ENCODE results near the gene DKC1.
A peak's percentile ranks its signal among the peaks of the same experiment; 100 is the strongest.

DKC1 gene

DNA sequence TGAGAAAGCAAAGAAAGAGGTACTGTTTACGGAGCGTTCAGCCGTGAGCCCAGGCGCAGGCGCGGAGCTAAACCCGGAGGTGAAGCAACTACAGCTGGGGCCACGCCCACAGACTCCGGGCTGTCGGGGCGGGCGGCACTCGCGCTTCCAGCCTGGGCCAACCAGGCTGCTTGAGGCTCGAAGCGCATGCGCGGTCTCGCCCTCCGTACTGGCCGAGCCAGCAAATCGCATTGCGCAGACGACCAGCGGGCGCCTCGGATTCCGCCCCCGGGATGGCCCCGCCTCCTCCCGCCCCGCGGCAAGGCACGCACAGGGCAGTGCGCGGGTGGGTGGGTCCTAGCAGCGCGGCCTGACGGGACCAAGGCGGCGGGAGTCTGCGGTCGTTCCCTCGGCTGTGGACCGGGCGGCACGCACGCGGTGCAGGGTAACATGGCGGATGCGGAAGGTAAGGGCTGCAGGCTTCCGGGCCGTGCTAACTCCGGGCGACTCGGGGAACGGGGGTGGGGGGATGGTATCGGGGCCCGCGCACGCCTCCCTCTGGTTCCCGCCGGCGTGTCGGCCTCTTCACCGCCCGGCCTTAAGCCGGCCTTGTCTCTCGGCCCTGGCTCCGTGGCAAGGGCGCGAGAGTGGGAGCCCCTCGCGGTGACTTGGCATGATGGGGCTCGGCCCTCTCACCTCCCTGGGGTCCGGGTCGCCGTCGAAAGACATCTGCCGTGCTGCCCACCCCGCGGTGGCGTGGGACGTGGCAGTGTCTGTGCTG lies at the start of gene DKC1:
Gene DKC1, plus strand, starts transcription at position 328 of the 760 bp plus-strand sequence. Its CDS starts 102 bp downstream, at position 430.
- peak; percentile 94 for DNase-seq

DNA sequence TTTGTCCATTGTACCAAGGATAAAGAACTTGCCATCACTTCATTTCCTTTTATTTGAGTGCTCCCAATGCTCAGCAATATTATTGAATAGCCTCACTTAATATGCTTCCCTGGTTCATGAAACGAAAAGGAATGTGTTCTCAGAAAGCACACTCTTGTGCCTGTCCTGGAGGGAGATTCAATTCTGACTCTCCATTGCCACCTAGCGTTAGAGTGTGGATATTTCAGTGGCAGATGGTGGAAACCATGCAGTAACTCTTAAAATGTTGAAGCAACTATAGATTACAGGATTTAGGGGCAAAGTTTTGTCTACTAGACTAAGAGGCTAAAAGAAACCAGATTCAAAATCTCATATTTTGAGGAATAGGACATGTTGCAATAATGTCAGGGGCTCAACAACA lies 47.7 kb upstream of the DKC1 start:
- peak; percentile 31 for DNase-seq

- DNase-seq, result no peak
Observed at GRCh38 chrX:154715825-154716224, 46.8 kb upstream of the DKC1 start.

DNA sequence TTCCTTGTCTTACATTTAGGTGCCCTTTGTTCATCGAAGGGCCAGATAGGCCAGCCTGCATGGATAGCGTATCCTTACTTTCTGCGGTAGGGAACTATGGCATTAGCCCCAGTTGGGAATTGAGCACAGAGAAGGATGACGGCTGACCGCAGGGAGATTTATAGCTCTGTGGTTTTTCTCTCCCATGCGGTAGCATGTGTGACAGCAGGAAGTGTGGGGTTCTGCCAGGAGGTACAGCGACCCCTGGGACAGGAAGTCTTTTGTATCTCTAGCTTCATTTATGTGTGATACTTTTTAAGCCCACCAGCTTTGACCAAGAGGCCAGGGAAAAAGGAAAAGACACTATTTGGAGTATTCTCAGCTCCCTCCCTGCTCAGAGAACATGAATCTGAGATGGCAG lies 44.8 kb upstream of the DKC1 start:
- no peak for DNase-seq

DNA sequence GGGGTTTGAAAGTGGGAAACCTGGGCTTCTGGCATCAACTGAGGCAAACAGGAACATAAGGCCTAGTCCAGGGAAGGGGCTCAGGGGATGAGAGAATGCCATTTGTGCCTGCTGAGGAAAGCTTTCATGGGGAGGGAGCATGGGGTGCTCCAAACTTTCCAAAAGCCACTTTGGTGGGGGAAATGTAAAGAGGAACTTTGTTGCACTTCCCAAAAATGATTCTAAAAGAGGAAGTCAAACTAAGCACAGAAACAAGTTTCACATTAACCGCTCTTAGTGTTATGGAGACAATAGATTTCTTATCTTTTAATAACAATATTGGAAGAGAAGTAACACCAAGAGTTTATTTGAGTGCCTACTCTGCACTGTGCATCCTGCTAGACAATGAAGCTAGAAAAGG lies 44.0 kb upstream of the DKC1 start:
- no peak for DNase-seq

- no peak for DNase-seq
Observed at GRCh38 chrX:154719132-154719675, 43.5 kb upstream of the DKC1 start.

GRCh38 chrX:154720067-154720466 lies 42.6 kb upstream of the DKC1 start:
- DNase-seq, result no peak

- DNase-seq, result no peak
Observed at GRCh38 chrX:154721155-154721554, 41.5 kb upstream of the DKC1 start.

GRCh38 chrX:154724993-154725756 lies 37.5 kb upstream of the DKC1 start:
- no peak for DNase-seq

DNA sequence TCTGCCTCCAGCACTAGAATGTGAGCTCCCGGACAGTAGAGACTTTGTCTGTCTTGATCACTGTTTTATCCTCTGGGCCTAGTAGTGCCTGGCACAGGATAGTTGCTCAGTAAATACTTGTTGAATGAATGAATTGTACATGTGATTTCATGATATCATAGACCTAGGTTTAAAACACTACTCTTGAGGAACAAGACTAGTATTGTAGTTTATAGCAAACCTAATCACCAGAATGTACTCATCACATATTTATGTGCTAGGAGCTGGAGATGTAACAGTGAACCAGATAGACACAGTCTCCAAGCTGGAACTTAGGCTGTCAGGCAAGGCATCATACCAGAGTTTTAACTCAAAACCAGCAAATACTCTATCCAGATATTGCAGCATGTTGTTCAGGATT lies 35.2 kb upstream of the DKC1 start:
- no peak for DNase-seq

DNA sequence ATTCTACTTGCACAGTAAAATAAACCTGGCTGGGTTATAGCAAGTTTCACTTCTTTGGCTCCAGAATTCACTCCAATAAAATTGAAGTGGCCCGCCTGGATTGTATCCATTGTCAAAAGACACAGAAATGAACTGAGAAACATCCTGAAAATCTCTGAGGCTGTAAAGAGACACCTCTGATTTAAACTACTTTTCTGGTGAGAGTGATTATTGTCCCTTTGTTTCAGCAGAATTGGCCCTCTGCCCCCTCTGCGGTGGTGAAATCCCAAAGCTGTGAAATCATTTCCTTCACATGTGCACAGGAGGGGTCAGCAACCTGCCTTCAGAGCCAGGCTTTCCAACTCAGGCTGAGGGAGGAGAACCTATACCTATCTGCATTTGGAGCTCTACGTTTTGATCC lies 34.8 kb upstream of the DKC1 start:
- DNase-seq, result no peak

DNA sequence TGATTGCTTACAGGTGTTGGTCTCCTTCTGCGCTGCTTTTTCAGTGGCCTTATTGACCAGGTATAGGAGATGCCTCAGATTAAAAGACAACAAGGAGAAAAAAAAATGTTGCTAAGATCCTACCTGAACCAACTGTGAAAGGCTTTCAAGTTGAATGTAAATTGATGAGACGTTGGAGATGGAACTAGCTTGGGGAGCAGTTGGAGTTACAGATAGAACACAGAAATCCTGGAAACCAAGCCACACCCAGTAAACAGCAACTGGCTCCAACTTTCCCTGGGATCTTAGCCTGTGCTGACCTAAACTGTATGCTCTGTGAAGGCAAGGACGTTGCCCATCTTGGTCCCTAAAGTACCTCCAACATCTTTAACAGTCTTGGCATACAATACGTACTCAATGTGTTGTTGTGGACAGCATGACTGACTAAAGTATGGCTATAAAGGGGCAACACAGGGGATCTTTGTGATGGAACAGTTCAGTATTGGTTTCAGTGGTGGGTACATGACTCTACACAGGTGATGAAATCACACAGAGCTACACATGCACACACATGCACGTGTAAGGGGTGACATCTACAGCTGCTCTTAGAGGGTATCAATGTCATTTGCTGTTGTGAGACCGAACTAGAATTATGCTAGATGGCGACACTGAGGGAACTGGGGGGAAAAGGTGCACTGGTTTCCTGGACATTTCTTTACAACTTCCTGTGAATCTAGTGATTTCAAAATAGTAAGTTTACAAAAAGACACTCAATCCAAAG lies 34.1 kb upstream of the DKC1 start:
- DNase-seq, result no peak

- DNase-seq, result no peak
Observed at GRCh38 chrX:154729439-154729838, 33.2 kb upstream of the DKC1 start.

DNA sequence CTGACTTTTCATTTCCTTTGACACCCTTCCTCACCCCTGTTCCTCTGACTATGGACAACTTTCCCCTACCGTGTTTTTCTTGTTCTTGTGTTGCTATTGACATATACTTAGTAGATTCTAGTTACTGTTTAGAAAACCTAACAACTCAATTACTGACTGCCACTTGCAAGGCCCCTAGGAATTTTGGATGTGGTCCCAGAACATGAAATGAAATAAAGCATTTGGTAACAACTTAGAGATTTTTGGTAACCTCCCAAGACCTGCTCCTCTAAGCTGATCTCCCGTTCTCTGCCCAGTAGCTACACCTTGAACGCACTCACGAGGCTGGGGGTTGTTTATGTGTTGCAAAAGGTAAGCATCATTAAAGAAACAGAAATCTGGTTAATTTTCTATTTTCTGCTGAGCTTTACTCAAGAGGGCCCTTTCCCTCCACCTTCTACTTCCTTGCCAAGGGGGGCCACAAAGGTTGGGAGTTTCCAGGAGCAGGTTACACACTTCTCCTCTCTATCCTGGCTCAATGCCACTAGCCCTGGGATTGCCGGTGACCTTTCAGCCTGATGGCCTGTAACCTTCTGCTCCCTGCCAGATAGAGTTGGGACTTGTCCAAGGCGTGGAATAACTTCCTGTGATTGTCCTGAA lies 32.3 kb upstream of the DKC1 start:
- DNase-seq, result no peak

DNA sequence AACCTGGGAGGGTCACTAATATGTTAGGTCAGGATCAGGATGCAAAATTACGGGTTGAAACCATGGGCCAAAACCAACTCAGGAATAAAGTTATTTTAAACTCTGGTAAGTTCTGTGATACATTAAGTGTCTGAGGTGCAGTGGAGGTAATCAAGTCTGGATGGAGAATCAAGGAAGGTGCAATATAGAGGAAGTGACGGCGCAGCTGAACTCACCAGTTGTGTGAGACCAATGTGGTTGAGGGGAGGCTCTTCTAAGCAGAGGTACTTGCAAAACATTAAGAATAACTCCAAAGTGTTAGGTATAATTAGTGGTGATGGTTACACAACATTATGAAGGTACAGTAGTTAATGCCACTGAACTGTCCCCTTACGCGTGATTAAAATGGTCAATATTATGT lies 31.5 kb upstream of the DKC1 start:
- DNase-seq, result no peak

GRCh38 chrX:154731881-154732280 lies 30.8 kb upstream of the DKC1 start:
- DNase-seq, result no peak

GRCh38 chrX:154732421-154733065 lies 30.1 kb upstream of the DKC1 start:
- no peak for DNase-seq

DNA sequence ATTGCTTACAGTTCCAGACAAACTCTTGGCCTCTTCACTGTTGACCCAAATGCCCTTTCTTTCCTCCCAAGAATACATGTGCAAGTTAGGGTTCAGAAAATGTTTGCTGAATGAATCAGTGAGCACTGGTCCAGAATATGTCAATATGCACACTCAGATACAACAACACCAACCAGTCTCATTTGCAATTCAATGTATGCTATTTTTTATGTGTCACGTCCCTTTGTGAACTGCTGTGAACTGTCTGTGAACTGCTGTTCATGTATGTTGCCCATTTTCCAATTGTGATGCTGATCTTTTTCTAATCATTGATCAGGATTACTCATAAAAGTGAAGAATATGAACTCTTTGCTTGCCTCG lies 29.6 kb upstream of the DKC1 start:
- DNase-seq, result no peak

GRCh38 chrX:154734061-154734781 lies 28.4 kb upstream of the DKC1 start:
- DNase-seq, result no peak

DNA sequence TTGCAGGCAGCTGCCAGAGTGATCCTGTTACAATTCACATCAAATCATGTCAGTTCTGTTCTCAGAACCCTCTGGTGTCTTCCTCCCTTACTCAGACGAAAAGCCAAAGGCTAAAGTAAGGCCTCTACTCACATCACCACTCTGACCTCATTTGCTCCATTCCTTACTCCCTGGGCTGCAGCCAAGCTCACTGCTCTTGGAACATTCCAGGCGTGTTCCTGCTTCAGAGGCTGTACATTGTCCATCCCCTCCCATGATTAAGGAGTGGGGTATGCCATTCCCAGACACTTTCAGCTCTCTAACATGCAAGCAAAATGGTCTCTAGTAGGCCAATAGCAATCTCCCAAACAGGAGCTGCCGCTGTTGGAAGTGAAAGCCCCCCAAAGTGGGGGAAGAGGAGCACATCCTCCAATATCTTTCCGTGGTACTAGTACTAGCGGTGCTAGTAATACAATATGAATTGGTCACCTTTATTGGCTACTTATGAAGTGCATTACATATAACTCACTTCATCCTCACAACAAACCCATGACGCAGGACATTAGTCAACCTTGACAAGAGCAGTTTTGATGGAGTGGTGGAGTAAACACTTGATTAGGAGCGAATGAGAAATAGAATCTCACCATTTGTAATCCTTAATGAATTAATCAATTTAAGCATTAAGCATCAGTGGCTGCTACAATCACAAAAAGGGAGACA lies 26.8 kb upstream of the DKC1 start:
- no peak for DNase-seq

DNA sequence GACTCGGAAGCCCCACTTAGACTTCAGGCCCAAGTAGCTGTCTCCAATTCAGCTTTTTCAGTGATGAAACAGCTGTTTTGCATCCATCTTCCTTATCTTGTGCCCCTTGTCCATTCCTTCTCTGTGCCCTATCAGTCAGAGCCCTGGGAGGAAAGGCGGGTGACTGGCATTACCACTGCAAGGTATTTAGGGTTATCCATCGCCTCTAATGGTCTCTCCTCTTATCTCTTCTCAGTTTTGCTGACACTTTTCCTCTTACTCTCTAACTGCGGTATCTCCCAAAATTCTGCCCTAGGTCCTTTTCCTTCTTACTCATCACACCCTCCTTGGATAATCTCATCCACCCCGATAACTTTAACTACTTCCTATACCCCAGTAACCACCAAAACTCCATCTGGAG lies 25.5 kb upstream of the DKC1 start:
- DNase-seq, result no peak

Data from NCI-H1694 treated with DMSO at 0.1 percent for 48 hours (cell line).